ENCODE results near the gene MAP3K8. TPM values are rescaled to one million over a fixed set of nuclear protein-coding genes. Genes with fewer than 3 reads are reported as not detected.

MAP3K8 gene
- total RNA-seq, 2 donors from 2014 or later: 26.2 to 38.8 TPM

- no peaks in the 10 kb centered on the region for H3K9me3 ChIP-seq (ENCODE audit: control insufficient read depth, low read length, poor library complexity, severe bottlenecking)
- peaks cover 7% of the 10 kb centered on the region for H3K27me3 Mint-ChIP-seq
- H3K4me1 Mint-ChIP-seq: peaks cover 44% of the 10 kb centered on the region
- no peak for DNase-seq
- peaks cover 2% of the 10 kb centered on the region for H3K36me3 Mint-ChIP-seq (ENCODE audit: low read depth)
- H3K27ac Mint-ChIP-seq: no peak overlapping the region
- peak overlapping the region; percentile 8 for H3K4me3 Mint-ChIP-seq
- ATAC-seq: no peak
Measured at GRCh38 chr10:30491204-30491915, 57.4 kb downstream of the MAP3K8 start.

DNA sequence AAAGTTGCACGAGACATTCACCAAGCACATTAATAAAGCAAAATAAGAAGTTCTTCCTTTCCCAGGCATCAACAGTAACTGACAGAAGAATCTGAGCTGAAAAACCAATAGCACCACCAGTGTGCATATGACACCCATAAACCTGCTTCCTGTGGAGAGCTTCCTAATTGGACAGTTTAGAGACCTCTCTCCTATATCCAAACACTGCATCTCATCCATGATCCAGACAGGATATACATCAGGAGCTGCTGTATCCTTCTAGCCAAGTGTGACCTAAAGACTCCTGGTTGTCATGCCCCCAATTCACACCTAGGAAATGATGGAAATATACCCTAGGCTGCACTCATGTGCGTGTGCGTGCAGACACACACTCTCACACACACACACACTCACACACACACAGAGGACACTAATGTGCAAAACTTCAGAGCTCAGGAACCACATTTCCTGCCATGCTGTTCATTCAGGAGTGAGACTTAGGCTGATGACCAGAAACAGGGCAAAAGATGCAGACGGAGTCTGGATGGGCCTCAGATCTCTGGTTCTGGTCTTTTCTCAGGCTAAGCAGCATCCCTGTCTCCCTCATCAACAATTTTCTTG, 58.0 kb downstream of the MAP3K8 start:
- ATAC-seq (no peak), DNase-seq (no peak)
- H3K4me3 Mint-ChIP-seq: no peak overlapping the region
- peaks cover 49% of the 10 kb centered on the region for H3K4me1 Mint-ChIP-seq
- peak overlapping the region; percentile 44 for H3K27ac Mint-ChIP-seq
- H3K36me3 Mint-ChIP-seq (ENCODE audit: low read depth): peaks cover 2% of the 10 kb centered on the region
- H3K27me3 Mint-ChIP-seq: peaks cover 7% of the 10 kb centered on the region
- H3K9me3 ChIP-seq (ENCODE audit: control insufficient read depth, low read length, poor library complexity, severe bottlenecking): no peaks in the 10 kb centered on the region

- Mint-ChIP-seq H3K27ac (peak overlapping the region; percentile 44), H3K4me3 (no peak overlapping the region), H3K36me3 (ENCODE audit: low read depth) (peaks cover 2% of the 10 kb centered on the region), H3K4me1 (peaks cover 61% of the 10 kb centered on the region), H3K27me3 (peaks cover under 1% of the 10 kb centered on the region)
- peak; percentile 63 for ATAC-seq
- no peak for DNase-seq
- no peaks in the 10 kb centered on the region for H3K9me3 ChIP-seq (ENCODE audit: control insufficient read depth, low read length, poor library complexity, severe bottlenecking)
Measured at GRCh38 chr10:30493609-30494530, 59.9 kb downstream of the MAP3K8 start.

GRCh38 chr10:30494558-30494957, 60.6 kb downstream of the MAP3K8 start:
- Mint-ChIP-seq H3K36me3 (ENCODE audit: low read depth) (peaks cover 2% of the 10 kb centered on the region), H3K4me3 (no peak overlapping the region), H3K27ac (peak overlapping the region; percentile 44), H3K27me3 (no peaks in the 10 kb centered on the region), H3K4me1 (peaks cover 59% of the 10 kb centered on the region)
- no peak for DNase-seq
- ATAC-seq: no peak
- no peaks in the 10 kb centered on the region for H3K9me3 ChIP-seq (ENCODE audit: control insufficient read depth, low read length, poor library complexity, severe bottlenecking)

- H3K36me3 Mint-ChIP-seq (ENCODE audit: low read depth): peaks cover 2% of the 10 kb centered on the region
- H3K4me1 Mint-ChIP-seq: peaks cover 54% of the 10 kb centered on the region
- ATAC-seq: no peak
- H3K9me3 ChIP-seq (ENCODE audit: control insufficient read depth, low read length, poor library complexity, severe bottlenecking): no peaks in the 10 kb centered on the region
- H3K27ac Mint-ChIP-seq: no peak overlapping the region
- no peaks in the 10 kb centered on the region for H3K27me3 Mint-ChIP-seq
- H3K4me3 Mint-ChIP-seq: no peak overlapping the region
- DNase-seq: no peak
Measured at GRCh38 chr10:30495687-30496086, 61.7 kb downstream of the MAP3K8 start.

DNA sequence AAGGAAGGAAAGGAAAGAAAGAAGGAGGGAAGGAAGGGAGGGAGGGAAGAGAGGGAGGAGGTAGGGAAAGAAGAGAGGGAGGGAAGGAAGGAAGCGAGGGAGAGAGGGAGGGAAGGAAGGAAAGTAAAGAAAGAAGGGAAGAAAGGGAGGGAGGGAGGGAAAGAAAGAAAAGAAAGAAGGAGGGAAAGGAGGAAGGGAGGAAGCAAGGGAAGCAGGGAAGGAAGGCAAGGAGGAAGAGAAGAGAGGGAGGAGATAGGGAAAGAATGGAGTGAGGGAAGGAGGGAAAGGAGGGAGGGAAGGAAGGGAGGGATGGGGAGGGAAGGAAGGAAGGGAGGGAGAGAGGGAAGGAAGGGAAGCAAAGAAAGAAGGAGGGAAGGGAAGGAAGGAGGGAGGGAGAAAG, 65.8 kb downstream of the MAP3K8 start:
- no peaks in the 10 kb centered on the region for H3K36me3 Mint-ChIP-seq (ENCODE audit: low read depth)
- H3K4me1 Mint-ChIP-seq: peaks cover 46% of the 10 kb centered on the region
- H3K4me3 Mint-ChIP-seq: no peak overlapping the region
- H3K27ac Mint-ChIP-seq: no peak overlapping the region
- H3K27me3 Mint-ChIP-seq: no peaks in the 10 kb centered on the region
- no peak for ATAC-seq
- no peak for DNase-seq
- H3K9me3 ChIP-seq (ENCODE audit: control insufficient read depth, low read length, poor library complexity, severe bottlenecking): no peaks in the 10 kb centered on the region

- H3K36me3 Mint-ChIP-seq (ENCODE audit: low read depth): no peaks in the 10 kb centered on the region
- no peaks in the 10 kb centered on the region for H3K27me3 Mint-ChIP-seq
- peak overlapping the region; percentile 39 for H3K27ac Mint-ChIP-seq
- no peak overlapping the region for H3K4me3 Mint-ChIP-seq
- peaks cover 44% of the 10 kb centered on the region for H3K4me1 Mint-ChIP-seq
- ATAC-seq (no peak), DNase-seq (no peak)
- no peaks in the 10 kb centered on the region for H3K9me3 ChIP-seq (ENCODE audit: control insufficient read depth, low read length, poor library complexity, severe bottlenecking)
Measured at GRCh38 chr10:30500534-30500933, 66.5 kb downstream of the MAP3K8 start.

DNA sequence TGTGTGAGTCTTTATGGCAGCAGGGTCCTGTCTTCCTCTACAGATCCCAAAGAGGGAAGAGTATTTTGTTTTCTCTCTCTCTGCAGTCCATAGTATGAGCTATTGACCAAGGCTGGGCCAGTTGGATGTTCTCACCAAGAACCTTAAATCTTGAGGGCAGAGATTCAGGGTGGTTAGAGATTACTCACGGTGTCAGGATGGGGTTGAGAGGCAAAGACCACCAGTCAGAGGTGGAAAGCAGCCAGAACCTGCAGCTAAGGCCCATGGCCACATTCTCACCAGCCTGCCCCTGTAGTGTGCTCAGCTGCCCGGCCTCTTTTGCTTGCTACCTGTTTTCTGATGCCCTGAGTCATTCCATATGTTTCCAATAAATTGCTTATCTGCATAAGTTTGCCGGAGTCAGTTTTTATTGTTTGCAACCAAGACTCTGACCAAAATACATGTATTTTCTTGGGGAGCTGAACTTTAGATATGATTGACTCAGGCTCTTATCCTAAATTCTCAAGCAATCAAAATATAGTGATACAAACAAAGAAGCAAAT, 67.0 kb downstream of the MAP3K8 start:
- ATAC-seq (no peak), DNase-seq (no peak)
- Mint-ChIP-seq H3K4me3 (no peak overlapping the region), H3K4me1 (peaks cover 42% of the 10 kb centered on the region), H3K27ac (peak overlapping the region; percentile 39), H3K36me3 (ENCODE audit: low read depth) (no peaks in the 10 kb centered on the region), H3K27me3 (no peaks in the 10 kb centered on the region)
- H3K9me3 ChIP-seq (ENCODE audit: control insufficient read depth, low read length, poor library complexity, severe bottlenecking): no peaks in the 10 kb centered on the region

GRCh38 chr10:30502266-30503060, 68.5 kb downstream of the MAP3K8 start:
- ATAC-seq (peak; percentile 84), DNase-seq (no peak)
- H3K4me3 Mint-ChIP-seq: peak overlapping the region; percentile 63
- H3K9me3 ChIP-seq (ENCODE audit: control insufficient read depth, low read length, poor library complexity, severe bottlenecking): no peaks in the 10 kb centered on the region
- peak overlapping the region; percentile 78 for H3K27ac Mint-ChIP-seq
- no peaks in the 10 kb centered on the region for H3K27me3 Mint-ChIP-seq
- H3K4me1 Mint-ChIP-seq: peaks cover 33% of the 10 kb centered on the region
- no peaks in the 10 kb centered on the region for H3K36me3 Mint-ChIP-seq (ENCODE audit: low read depth)

DNA sequence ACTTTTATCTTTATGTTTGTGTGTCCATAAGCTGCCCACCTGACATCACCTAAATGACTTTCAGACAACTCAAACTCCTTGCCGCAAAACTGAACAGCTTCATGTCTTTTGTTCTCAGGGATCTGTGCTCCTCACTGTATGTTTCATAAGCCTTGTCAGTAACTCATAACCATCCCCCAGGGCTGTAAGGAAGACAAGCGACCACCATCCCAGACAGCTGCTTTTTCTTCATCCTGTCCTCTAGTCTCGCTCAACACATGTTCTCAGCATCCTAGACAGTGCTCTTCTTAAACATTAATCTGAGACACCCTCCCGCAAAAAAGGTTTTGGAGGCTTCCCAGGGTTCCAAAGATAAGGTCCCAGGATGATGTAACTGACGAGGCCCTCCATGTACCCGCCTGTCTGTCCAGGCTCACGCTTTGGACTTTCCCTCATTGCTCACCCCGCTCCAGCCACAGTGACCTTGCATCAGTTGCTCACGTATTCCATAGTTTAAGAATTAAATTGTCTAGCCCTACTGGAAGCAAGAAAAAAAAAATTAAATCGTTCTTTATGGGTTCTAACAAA, 69.8 kb downstream of the MAP3K8 start:
- no peak for ATAC-seq
- Mint-ChIP-seq H3K27me3 (no peaks in the 10 kb centered on the region), H3K27ac (peak overlapping the region; percentile 78), H3K36me3 (ENCODE audit: low read depth) (no peaks in the 10 kb centered on the region), H3K4me1 (peaks cover 25% of the 10 kb centered on the region), H3K4me3 (no peak overlapping the region)
- no peak for DNase-seq
- no peaks in the 10 kb centered on the region for H3K9me3 ChIP-seq (ENCODE audit: control insufficient read depth, low read length, poor library complexity, severe bottlenecking)

GRCh38 chr10:30505543-30506298, 71.7 kb downstream of the MAP3K8 start:
- Mint-ChIP-seq H3K27me3 (no peaks in the 10 kb centered on the region), H3K27ac (no peak overlapping the region), H3K4me3 (no peak overlapping the region), H3K36me3 (ENCODE audit: low read depth) (no peaks in the 10 kb centered on the region), H3K4me1 (peaks cover 25% of the 10 kb centered on the region)
- no peak for DNase-seq
- peak; percentile 48 for ATAC-seq
- H3K9me3 ChIP-seq (ENCODE audit: control insufficient read depth, low read length, poor library complexity, severe bottlenecking): no peaks in the 10 kb centered on the region

DNA sequence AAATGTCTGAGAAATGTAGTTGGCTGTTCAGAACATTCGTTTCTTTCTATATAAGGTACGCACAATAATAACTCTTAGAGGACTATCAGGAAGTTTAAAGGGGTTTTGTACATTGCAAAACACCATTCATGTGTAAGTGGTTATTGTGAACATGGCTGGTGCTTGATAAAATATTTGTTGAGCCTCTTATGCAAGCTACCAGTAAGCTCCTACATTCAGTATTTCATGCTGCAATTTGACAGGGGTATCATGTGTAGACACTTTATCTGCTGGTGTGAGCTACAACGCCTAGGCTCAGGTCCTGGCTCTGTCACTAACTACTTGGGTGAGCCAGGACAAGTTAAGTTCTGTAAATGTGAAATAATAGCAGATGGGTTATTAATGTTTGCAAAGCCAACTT, 75.5 kb downstream of the MAP3K8 start:
- Mint-ChIP-seq H3K4me1 (peaks cover 2% of the 10 kb centered on the region), H3K27ac (peak overlapping the region; percentile 34), H3K36me3 (ENCODE audit: low read depth) (no peaks in the 10 kb centered on the region), H3K27me3 (no peaks in the 10 kb centered on the region), H3K4me3 (no peak overlapping the region)
- DNase-seq (no peak), ATAC-seq (no peak)
- no peaks in the 10 kb centered on the region for H3K9me3 ChIP-seq (ENCODE audit: control insufficient read depth, low read length, poor library complexity, severe bottlenecking)
